ENCODE results near the gene GRHL1. TPM values are rescaled to one million over a fixed set of nuclear protein-coding genes. Genes with fewer than 3 reads are reported as not detected.

GRHL1 gene
- total RNA-seq, 2 experiments from 2014 or later, result 0.38 to 0.40 TPM

GRCh38 chr2:10045561-10046355, 94.3 kb downstream of the GRHL1 start:
- ChIA-PET POLR2A (no interaction called here), CTCF (interaction anchor here (1.7 to 4.6 kb wide), 3 partner anchors 17 to 363 kb away, joined by 3 to 42 read pairs (median 11); no protein-coding TSS in a partner anchor)

GRCh38 chr2:10046931-10047330, 95.4 kb downstream of the GRHL1 start:
- POLR2A ChIA-PET, result interaction anchor here (1.4 kb wide), 1 partner anchor 63 kb away, joined by 3 read pairs; no protein-coding TSS in a partner anchor
- CTCF ChIA-PET, result interaction anchor here (0.8 to 4.6 kb wide), 6 partner anchors 19 to 362 kb away, joined by 3 to 42 read pairs (median 8); no protein-coding TSS in a partner anchor

GRCh38 chr2:10047616-10048500, 96.4 kb downstream of the GRHL1 start:
- ChIA-PET POLR2A (interaction anchor here (0.6 to 1.4 kb wide), 2 partner anchors 63 to 230 kb away, joined by 3 to 4 read pairs; no protein-coding TSS in a partner anchor), CTCF (interaction anchor here (0.6 to 4.6 kb wide), 13 partner anchors 11 to 361 kb away, joined by 3 to 42 read pairs (median 5); no protein-coding TSS in a partner anchor)

- POLR2A ChIA-PET, result interaction anchor here (0.6 kb wide), 1 partner anchor 231 kb away, joined by 4 read pairs; no protein-coding TSS in a partner anchor
These were observed 97.1 kb downstream of the GRHL1 start for GRCh38 chr2:10048501-10049171.

More at GRCh38 chr2:10048501-10049171, 97.1 kb downstream of the GRHL1 start:
- CTCF ChIA-PET, result interaction anchor here (0.6 to 4.6 kb wide), 15 partner anchors 10 to 424 kb away, joined by 3 to 42 read pairs (median 5); no protein-coding TSS in a partner anchor

Other genes with a start within 250 kb of the GRHL1 start
- 10 to 100 TPM; 23.5 to 24.2 TPM for gene TAF1B, start 108.2 kb upstream of the GRHL1 start, total RNA-seq
- 1 to 10 TPM; 6.5 to 6.6 TPM for gene KLF11, start 91.9 kb downstream of the GRHL1 start, total RNA-seq
- under 1 TPM in 1 of 2 experiments, not detected in 1; 0.15 TPM for gene CYS1, start 128.7 kb downstream of the GRHL1 start, total RNA-seq
- gene RRM2, start 171.0 kb downstream of the GRHL1 start, total RNA-seq, result 100 to 1,000 TPM; 444 to 468 TPM

Measured in activated CD8-positive, alpha-beta memory T cell treated with anti-CD3 and anti-CD28 coated beads for 36 hours (primary cell).